K562 (cell line): ENCODE measurements around the gene FRMD4A. TPM values are rescaled to one million over a fixed set of nuclear protein-coding genes. Genes with fewer than 3 reads are reported as not detected.

Experiments
- ATAC-seq: fragments of 200-7000 bp; cut with Tn5 transposase; 3 replicates; pipeline ENCODE4 v1.9.1; 2020; ENCODE audit warnings: moderate library complexity
- BruUV-seq: library from RNA; stranded (reverse); fragments of 400-500 nt; replicated peaks from 2 replicates; lab custom pipeline; 2021; lab: Mats Ljungman, UMichigan
- CTCF ChIA-PET: fragments of 300-600 bp; formaldehyde crosslinking; extraction: SDS; loops from one replicate; lab custom pipeline; 2021; ENCODE audit warnings: low intra/inter-chr PET ratio; lab: Yijun Ruan, JAX
- POLR2A ChIA-PET: fragments of 300-600, 350-650 bp; sonication (Branson Sonifier 250); formaldehyde crosslinking; extraction: SDS; loops from one replicate; lab custom pipeline; 2021; ENCODE audit warnings: antibody characterized with exemption, inconsistent platforms; lab: Yijun Ruan, JAX
- DNase-seq, 4 experiments: peaks; one replicate each; pipeline versions ENCODE4 v3.0.0 to v3.0.0-alpha.2; 2011 to 2018; ENCODE audit warnings: low spot score in 3 of 4, mixed read lengths in 3 of 4; ENCODE audit errors: extremely low read depth in 1 of 4
- FAIRE-seq: peaks from 2 replicates; lab custom pipeline; 2011; peaks lifted over from hg19 to GRCh38; lab: Jason Lieb, UNC
- H2AFZ ChIP-seq: 2 replicates; pipeline ENCODE4 v1.6.0; 2011; ENCODE audit warnings: low read depth, low read length, control low read depth, inconsistent platforms
- H3K27ac ChIP-seq: fragments of 200-600 bp; 3 replicates; pipeline ENCODE4 v1.8.0; 2011; ENCODE audit warnings: low read depth, mild to moderate bottlenecking, control low read depth, inconsistent platforms, low read length, moderate library complexity, mixed read lengths; ENCODE audit errors: extremely low read depth
- H3K27me3 ChIP-seq, 2 experiments: fragments of 300-600 bp in 1 of 2; 2 replicates in 1 of 2; 3 replicates in 1 of 2; pipeline versions ENCODE4 v1.6.0 to v1.8.0; 2011; ENCODE audit warnings: inconsistent platforms in 2 of 2, low read length in 2 of 2, mild to moderate bottlenecking in 1 of 2, mixed read lengths in 1 of 2, moderate library complexity in 1 of 2; ENCODE audit not compliant: control insufficient read depth in 2 of 2, insufficient read depth in 2 of 2
- H3K36me3 ChIP-seq: fragments of 300-600 bp; 3 replicates; pipeline ENCODE4 v1.8.0; 2011; ENCODE audit warnings: mild to moderate bottlenecking, low read length, inconsistent platforms; ENCODE audit not compliant: control insufficient read depth, insufficient read depth
- H3K4me1 ChIP-seq, 2 experiments: fragments of 200-600 bp in 1 of 2; replicated peaks in 1 of 2; 2 replicates in 1 of 2; 3 replicates in 1 of 2; pipeline versions ENCODE4 v1.5.1 to v1.8.0; 2011; ENCODE audit warnings: inconsistent platforms in 2 of 2, low read length in 2 of 2, mild to moderate bottlenecking in 1 of 2, mixed read lengths in 1 of 2, moderate library complexity in 1 of 2; ENCODE audit not compliant: control insufficient read depth in 2 of 2, insufficient read depth in 2 of 2
- H3K4me2 ChIP-seq: 2 replicates; pipeline ENCODE4 v1.6.1; 2011; ENCODE audit warnings: low read length, control low read depth, inconsistent platforms, mixed read lengths; ENCODE audit not compliant: insufficient read depth
- H3K4me3 ChIP-seq: fragments of 200-600 bp; sonication (generic), shearing (Covaris generic); 2 replicates; pipeline ENCODE4 v1.5.1; 2016; ENCODE audit warnings: control low read depth, inconsistent platforms
- H3K79me2 ChIP-seq: fragments of 200-600 bp; 3 replicates; pipeline ENCODE4 v1.8.0; 2011; ENCODE audit warnings: low read length, inconsistent platforms; ENCODE audit not compliant: control insufficient read depth, insufficient read depth
- H3K9ac ChIP-seq, 2 experiments: 2 replicates each; pipeline versions ENCODE4 v1.6.0 to v1.6.1; 2011; ENCODE audit warnings: low read depth in 2 of 2, low read length in 2 of 2, control low read depth in 1 of 2, inconsistent platforms in 1 of 2, mild to moderate bottlenecking in 1 of 2, mixed read lengths in 1 of 2; ENCODE audit not compliant: insufficient read depth in 1 of 2
- H3K9me1 ChIP-seq: one replicate; pipeline ENCODE4 v1.6.0; 2011; ENCODE audit warnings: inconsistent platforms, mild to moderate bottlenecking, low read length, moderate library complexity; ENCODE audit not compliant: control insufficient read depth, insufficient read depth
- H3K9me3 ChIP-seq: replicated peaks from 2 replicates; pipeline ENCODE4 v1.5.1; 2011; ENCODE audit warnings: low read depth, low read length, inconsistent platforms; ENCODE audit not compliant: control insufficient read depth, insufficient read depth
- H4K20me1 ChIP-seq: replicated peaks from 2 replicates; pipeline ENCODE4 v1.6.1; 2011; ENCODE audit warnings: low read length, inconsistent platforms, mixed read lengths; ENCODE audit not compliant: control insufficient read depth, insufficient read depth
- BRF1 ChIP-seq: IDR thresholded peaks from 3 replicates; pipeline ENCODE4 v1.6.1; 2011; ENCODE audit warnings: borderline replicate concordance, mild to moderate bottlenecking; ENCODE audit not compliant: insufficient read length; ENCODE audit errors: extremely low read depth
- DMBX1 ChIP-seq: fragments of 250-450 bp; sonication (Bioruptor Pico); IDR thresholded peaks from 2 replicates; pipeline ENCODE4 v1.8.0; 2022; ENCODE audit warnings: inconsistent platforms, mild to moderate bottlenecking, moderate library complexity, borderline replicate concordance
- GATA2 ChIP-seq: sonication (generic); formaldehyde crosslinking; IDR thresholded peaks from 2 replicates; pipeline ENCODE4 v1.4.0; 2020; ENCODE audit warnings: mild to moderate bottlenecking, missing genetic modification reagents
- MEF2D ChIP-seq: conservative IDR thresholded peaks from 2 replicates; pipeline ENCODE4 v1.6.1; 2016; ENCODE audit warnings: low read depth, missing genetic modification characterization, missing compliant biosample characterization
- NR2C2 ChIP-seq, 2 experiments: fragments of 200-800 bp in 1 of 2; sonication (Bioruptor generic) in 1 of 2; sonication (generic) in 1 of 2; formaldehyde crosslinking in 1 of 2; IDR thresholded peaks; 2 replicates each; pipeline versions ENCODE4 v1.6.1 to v1.8.0; 2016 to 2022; ENCODE audit warnings: mild to moderate bottlenecking in 1 of 2, missing compliant biosample characterization in 1 of 2, missing genetic modification characterization in 1 of 2, missing genetic modification reagents in 1 of 2
- RBFOX2 ChIP-seq: fragments of 200-400 bp; formaldehyde crosslinking; IDR thresholded peaks from 2 replicates; pipeline ENCODE4 v1.6.1; 2017; ENCODE audit warnings: low read depth, mild to moderate bottlenecking, low read length, moderate library complexity
- SMAD1 ChIP-seq: fragments of 150-350 bp; IDR thresholded peaks from 2 replicates; pipeline ENCODE4 v1.6.1; 2014; ENCODE audit warnings: low read length, low read depth; ENCODE audit not compliant: partially characterized antibody
- SREBF1 ChIP-seq: fragments of 150-350 bp; IDR thresholded peaks from 2 replicates; pipeline ENCODE4 v1.6.1; 2014; ENCODE audit warnings: antibody characterized with exemption, low read depth, low read length, borderline replicate concordance
- ZBTB43 ChIP-seq: sonication (generic); formaldehyde crosslinking; IDR thresholded peaks from 2 replicates; pipeline ENCODE4 v1.8.0; 2023; ENCODE audit warnings: mild to moderate bottlenecking, missing genetic modification reagents
- ZMIZ1 ChIP-seq, 2 experiments: fragments of 150-350 bp in 1 of 2; IDR thresholded peaks; 2 replicates each; pipeline ENCODE4 v1.6.1; 2012 to 2016; ENCODE audit warnings: low read depth in 2 of 2, low read length in 2 of 2, mild to moderate bottlenecking in 1 of 2, moderate library complexity in 1 of 2
- ZNF561 ChIP-seq: fragments of 450-650 bp; formaldehyde crosslinking; conservative IDR thresholded peaks from 2 replicates; pipeline ENCODE4 v1.4.0; 2020; ENCODE audit warnings: mild to moderate bottlenecking, moderate library complexity
- ZNF699 ChIP-seq: fragments of 250-450 bp; sonication (Bioruptor Pico); IDR thresholded peaks from 2 replicates; pipeline ENCODE4 v1.8.0; 2021; ENCODE audit warnings: mild to moderate bottlenecking, moderate library complexity; ENCODE audit not compliant: insufficient replicate concordance
- WGBS: fragments of 100-300 bp; shearing (Covaris generic); methylation state at CpG from one replicate; pipeline ENCODE4 v1.1.6; 2016; ENCODE audit warnings: low coverage, mixed read lengths; ENCODE audit not compliant: insufficient coverage; ENCODE audit errors: missing lambda C conversion rate; 5-methylcytosine and 5-hydroxymethylcytosine counted together
- in situ Hi-C: fragments of 300-500 bp; cut with MboI; formaldehyde crosslinking; loops from 4 replicates; pipeline ENCODE4 v1.15.0; 2018; ENCODE audit warnings: inconsistent platforms, mixed read lengths
- intact Hi-C: fragments of 100-400 bp; cut with micrococcal nuclease; formaldehyde crosslinking; loops from 2 replicates; pipeline ENCODE4 v1.14.2; 2022
- polyA plus RNA-seq, 8 experiments: library from polyadenylated mRNA; depleted of rRNA in 4 of 8; stranded (reverse) in 5 of 8; unstranded in 3 of 8; fragments of >200 nt; fragmentation: Nextera tagmentation in 2 of 8; fragmentation: Illumina TruSeq in 1 of 8; extraction: Ambion mirVana in 2 of 8; extraction: Trizol in 1 of 8; gene quantifications; 2 replicates each; pipeline versions ENCODE4 v1.2.1 to v1.2.3, GENCODE V29; 2011 to 2014; ENCODE audit warnings: inconsistent platforms in 1 of 8, missing spikeins in 1 of 8
- total RNA-seq, 7 experiments: library from RNA; depleted of rRNA in 6 of 7; stranded (reverse); fragments of >200 nt in 6 of 7; fragmentation: Illumina TruSeq in 2 of 7; extraction: Trizol in 2 of 7; gene quantifications; 2 replicates each; pipeline versions ENCODE4 v1.2.1 to v1.2.3, GENCODE V29; 2011 to 2021; ENCODE audit warnings: low replicate concordance in 1 of 7

The FRMD4A gene
- total and polyA plus RNA-seq, 9 of the 15 experiments (the other 6 are each of a cell fraction or from before 2014, with no cell fraction given), result 0.80 to 5.2 (median 3.0) TPM

GRCh38 chr10:14366760-14367159, 36.0 kb upstream of the FRMD4A start:
- BruUV-seq, result no TSS peak
- in situ Hi-C loops (no loop called here), intact Hi-C loops (no loop called here)
- H3K4me2 ChIP-seq, result no peak overlapping the region
- no peak for DNase-seq
- 0% methylated on average over 1 of the region's 1 CpG for WGBS
- H3K36me3 ChIP-seq, result no peaks in the 10 kb centered on the region
- no peak overlapping the region for H2AFZ ChIP-seq
- H3K4me1 ChIP-seq, result no peaks in the 10 kb centered on the region
- POLR2A ChIA-PET, result interaction anchor here (0.5 to 0.6 kb wide), 2 partner anchors 16 to 67 kb away, joined by 3 read pairs; no protein-coding TSS in a partner anchor
- H3K79me2 ChIP-seq, result no peaks in the 10 kb centered on the region
- no peaks in the 10 kb centered on the region for H3K9me3 ChIP-seq
- no peak overlapping the region for H3K27ac ChIP-seq
- no peak for FAIRE-seq
- CTCF ChIA-PET, result no interaction called here
- no peak overlapping the region for H3K9ac ChIP-seq
- ATAC-seq, result no peak
- TF ChIP-seq GATA2 (CRISPR knock-in tag) (no peak), MEF2D (no peak), ZBTB43 (CRISPR knock-in tag) (no peak), ZNF561 (no peak), SMAD1 (no peak), BRF1 (no peak), ZMIZ1 (IDR thresholded peaks at IDR 0.05; ENCODE audit: low read depth in 2 of 2, low read length in 2 of 2) (no peak), ZNF699 (no peak), RBFOX2 (no peak), DMBX1 (CRISPR knock-in tag) (no peak), NR2C2 (CRISPR knock-in tag; IDR thresholded peaks at IDR 0.05) (no peak), NR2C2 (tag; IDR thresholded peaks at IDR 0.05) (no peak), SREBF1 (no peak)
- H3K27me3 ChIP-seq, result peaks cover 0 to 18% of the 10 kb centered on the region in 2 experiments; a peak in 1 of 5 replicates
- H3K9me1 ChIP-seq, result no peaks in the 10 kb centered on the region
- no peaks in the 10 kb centered on the region; the same call in 1 of the 2 replicates for H4K20me1 ChIP-seq
- no peak overlapping the region for H3K4me3 ChIP-seq
